Cardiac septum (tissue), 1 donor: ENCODE results near the gene CHST11. TPM values are rescaled to one million over a fixed set of nuclear protein-coding genes. Genes with fewer than 3 reads are reported as not detected.

Experiments
- DNase-seq: peaks from one replicate; pipeline ENCODE4 v3.0.0-alpha.2; 2020; ENCODE audit warnings: low spot score
- intact Hi-C: fragments of 100-400 bp; cut with DNase I; formaldehyde crosslinking; loops from one replicate; pipeline ENCODE4 v1.14.0; 2022
- total RNA-seq: library from RNA; stranded (reverse); fragmentation: NEBNext Ultra II Directional; extraction: Animal tissue kit (Norgen Biotek cat#: 25700); gene quantifications from one replicate; pipeline ENCODE4 v1.2.1, GENCODE V29; 2021
- donor health status: DM: no; HTN: no; CAD: no.

CHST11 gene
- total RNA-seq, 1 donor from 2014 or later: 6.1 TPM

GRCh38 chr12:104457746-104458693, 1.3 kb downstream of the CHST11 start:
- intact Hi-C loops: loop anchor here (2.0 to 5.0 kb wide), 5 partner anchors 76 to 414 kb away; no protein-coding TSS in a partner anchor
- peak; percentile 79 for DNase-seq

- intact Hi-C loops: loop anchor here (5.0 kb wide), 4 partner anchors 77 to 413 kb away; no protein-coding TSS in a partner anchor
- peak; percentile 76 for DNase-seq
These were observed 2.1 kb downstream of the CHST11 start for GRCh38 chr12:104458694-104459367.

GRCh38 chr12:104459368-104459909, 2.7 kb downstream of the CHST11 start:
- no peak for DNase-seq
- intact Hi-C loops: loop anchor here (5.0 kb wide), 4 partner anchors 77 to 413 kb away; no protein-coding TSS in a partner anchor

- DNase-seq: no peak
- intact Hi-C loops: no loop called here
These were observed 3.4 kb downstream of the CHST11 start for GRCh38 chr12:104460041-104460719.

- no peak for DNase-seq
- intact Hi-C loops: no loop called here
These were observed 4.4 kb downstream of the CHST11 start for GRCh38 chr12:104460973-104461698.

GRCh38 chr12:104462325-104462724, 5.6 kb downstream of the CHST11 start:
- intact Hi-C loops: no loop called here

GRCh38 chr12:104462931-104463339, 6.2 kb downstream of the CHST11 start:
- DNase-seq: no peak
- intact Hi-C loops: no loop called here

More at GRCh38 chr12:104462325-104462724, 5.6 kb downstream of the CHST11 start:
- DNase-seq: no peak

GRCh38 chr12:104463368-104463767, 6.6 kb downstream of the CHST11 start:
- no peak for DNase-seq
- intact Hi-C loops: no loop called here

GRCh38 chr12:104464899-104465298, 8.2 kb downstream of the CHST11 start:
- no peak for DNase-seq
- intact Hi-C loops: no loop called here

GRCh38 chr12:104466709-104467345, 10.1 kb downstream of the CHST11 start:
- intact Hi-C loops: no loop called here
- no peak for DNase-seq

- intact Hi-C loops: no loop called here
- no peak for DNase-seq
These were observed 10.6 kb downstream of the CHST11 start for GRCh38 chr12:104467346-104467837.

GRCh38 chr12:104468371-104468770, 11.6 kb downstream of the CHST11 start:
- DNase-seq: no peak
- intact Hi-C loops: no loop called here

GRCh38 chr12:104469066-104469465, 12.3 kb downstream of the CHST11 start:
- no peak for DNase-seq
- intact Hi-C loops: no loop called here

- intact Hi-C loops: no loop called here
- DNase-seq: no peak
These were observed 12.8 kb downstream of the CHST11 start for GRCh38 chr12:104469523-104469922.

GRCh38 chr12:104470521-104470920, 13.8 kb downstream of the CHST11 start:
- intact Hi-C loops: no loop called here
- DNase-seq: no peak

GRCh38 chr12:104471336-104471735, 14.6 kb downstream of the CHST11 start:
- intact Hi-C loops: no loop called here
- no peak for DNase-seq

GRCh38 chr12:104472748-104473147, 16.0 kb downstream of the CHST11 start:
- intact Hi-C loops: no loop called here
- no peak for DNase-seq

GRCh38 chr12:104473374-104473983, 16.7 kb downstream of the CHST11 start:
- intact Hi-C loops: no loop called here
- no peak for DNase-seq
